HG03060 (cell line): Measurements from ENCODE around the gene MEX3B.

Source experiments
- ATAC-seq: cut with Tn5 transposase; IDR thresholded peaks from one replicate; pipeline ENCODE4 v1.9.1; 2021; ENCODE audit warnings: low read depth, moderate number of reproducible peaks; ENCODE audit not compliant: unreplicated experiment

MEX3B gene

DNA sequence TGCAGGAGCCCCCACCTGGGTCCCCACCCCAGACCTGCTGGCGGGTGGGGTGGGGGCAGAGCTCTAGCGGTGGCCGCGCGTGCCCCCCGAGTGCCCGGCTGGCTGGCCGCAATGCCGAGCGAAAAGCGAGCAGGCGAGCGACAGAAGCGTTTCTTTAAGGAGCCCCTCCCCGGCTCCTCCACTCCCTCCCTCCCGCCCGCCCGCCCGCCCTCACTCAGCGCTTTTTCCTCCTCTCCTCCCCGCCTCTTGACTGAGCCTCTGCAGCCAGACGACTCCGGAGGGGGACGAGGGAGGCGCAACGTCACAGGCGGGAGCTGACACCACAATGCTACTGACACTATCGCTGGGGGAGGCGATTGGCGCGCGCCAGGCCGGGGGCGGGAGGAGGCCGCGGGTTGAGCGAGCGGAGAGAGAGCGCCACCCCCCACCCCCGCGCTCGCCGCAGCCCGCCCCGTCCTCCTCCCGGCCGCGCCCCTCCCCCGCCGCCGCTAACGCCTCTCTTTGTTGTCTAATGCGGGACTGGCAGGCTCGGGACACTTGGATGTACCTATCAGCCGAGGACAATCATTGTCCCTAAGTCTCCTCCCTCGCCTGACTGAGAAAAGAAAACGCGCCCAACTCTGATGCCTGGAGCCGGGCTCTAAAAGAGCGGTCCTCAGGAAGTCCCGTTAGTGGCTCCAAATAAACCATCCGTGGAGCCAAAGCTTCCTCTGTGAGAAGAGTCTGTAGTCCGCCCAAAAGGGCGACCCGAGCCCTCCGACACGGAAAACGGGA is at the start of gene MEX3B:
Gene MEX3B, minus strand, starts transcription at position 127 of the 774 bp plus-strand sequence. CDS start 313 bp downstream, outside the sequence.
- ATAC-seq: peak; percentile 50

DNA sequence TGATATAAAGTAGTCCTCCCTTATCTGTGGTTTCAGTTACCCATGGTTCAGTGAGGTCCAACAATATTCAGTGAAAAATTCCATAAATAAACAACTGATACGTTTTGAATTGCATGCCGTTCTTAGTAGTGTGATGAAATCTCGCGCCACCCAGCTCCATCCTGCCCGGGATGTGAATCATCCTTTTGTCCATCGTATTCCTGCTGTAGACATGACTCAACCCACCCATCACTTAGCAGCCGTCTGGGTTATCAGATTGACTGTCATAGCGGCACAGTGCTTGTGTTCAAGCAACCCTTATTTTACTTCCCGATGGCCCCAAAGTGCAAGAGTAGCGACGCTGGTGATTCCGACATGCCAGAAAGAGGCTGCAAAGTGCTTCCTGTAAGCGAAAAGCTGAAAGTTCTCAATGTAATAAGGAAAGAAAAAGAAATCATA is 48.0 kb upstream of the MEX3B start:
- ATAC-seq: no peak

DNA sequence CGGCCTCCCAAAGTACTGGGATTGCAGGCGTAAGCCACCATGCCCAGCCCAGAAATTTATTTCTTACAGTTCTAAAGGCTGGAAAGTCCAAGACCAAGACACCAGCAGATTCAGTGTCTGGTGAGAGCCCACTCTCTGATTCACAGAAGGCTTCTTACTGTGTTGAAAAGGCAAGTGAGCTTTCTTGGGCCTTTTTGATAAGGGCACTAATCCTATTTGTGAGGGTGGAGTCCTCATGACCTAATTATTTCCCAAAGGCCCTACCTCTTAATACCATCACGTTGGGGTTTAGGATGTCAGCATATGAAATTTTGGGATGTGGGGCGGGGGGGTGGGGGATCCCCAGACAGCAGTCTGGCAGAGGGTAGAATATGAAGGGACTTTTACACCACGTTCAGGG is 47.5 kb upstream of the MEX3B start:
- no peak for ATAC-seq

DNA sequence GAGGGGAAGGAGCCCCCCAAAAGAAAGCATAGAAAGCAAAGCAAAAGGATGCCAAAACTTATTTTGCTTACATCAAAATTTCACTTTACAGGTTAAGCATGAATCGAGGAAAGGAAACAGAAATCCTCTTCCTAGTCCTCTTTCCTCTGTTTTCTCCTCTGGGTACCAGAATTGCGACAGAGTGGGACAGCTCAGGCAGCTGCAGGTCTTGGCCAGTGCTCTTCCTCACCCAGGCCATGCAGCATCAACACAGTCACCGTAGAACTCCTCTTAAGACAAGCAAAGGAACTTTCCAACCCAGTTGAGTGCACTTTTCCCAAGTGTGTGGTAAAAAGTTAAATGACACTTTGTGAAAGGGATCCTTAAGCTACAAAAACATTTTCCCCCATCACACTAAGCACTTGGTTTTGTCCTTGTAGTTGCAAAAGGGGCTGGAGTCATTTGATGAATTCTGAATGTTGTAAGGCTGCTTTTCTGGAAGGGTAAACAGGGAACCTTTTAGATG is 45.9 kb upstream of the MEX3B start:
- ATAC-seq: no peak

DNA sequence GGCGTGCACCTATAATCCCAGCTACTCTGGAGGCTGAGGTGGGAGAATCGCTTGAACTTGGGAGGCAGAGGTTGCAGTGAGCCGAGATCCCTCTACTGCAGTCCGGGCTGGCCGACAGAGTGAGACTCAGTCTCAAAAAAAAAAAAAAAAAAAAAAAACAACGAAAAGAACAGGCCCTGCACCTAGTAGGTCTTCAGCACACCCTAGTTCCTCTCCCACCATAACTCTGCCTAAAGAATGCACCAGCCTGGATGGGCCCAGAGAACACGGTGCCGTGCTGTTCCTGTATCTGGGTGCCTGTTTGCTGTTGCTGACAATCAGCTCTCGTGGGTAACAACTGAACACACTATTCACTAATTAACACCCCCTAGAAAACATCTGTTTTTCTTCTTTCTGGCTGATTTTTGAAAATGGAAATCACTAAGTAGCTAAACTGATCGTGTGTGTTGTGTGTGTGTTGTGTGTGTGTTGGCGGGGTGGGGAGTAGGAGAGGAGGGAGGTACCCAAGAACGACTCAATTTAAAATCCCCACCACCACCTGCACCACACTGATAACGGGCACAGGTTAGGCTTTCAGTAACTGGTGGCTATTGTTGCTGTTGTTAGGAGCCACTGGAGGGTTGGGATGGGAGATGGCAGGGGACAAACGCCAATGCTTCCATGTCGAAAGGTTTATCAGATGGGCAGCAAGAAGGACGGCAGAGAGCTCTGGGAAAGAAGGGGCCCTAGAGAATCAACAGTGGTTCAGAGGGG is 40.6 kb upstream of the MEX3B start:
- ATAC-seq: no peak

DNA sequence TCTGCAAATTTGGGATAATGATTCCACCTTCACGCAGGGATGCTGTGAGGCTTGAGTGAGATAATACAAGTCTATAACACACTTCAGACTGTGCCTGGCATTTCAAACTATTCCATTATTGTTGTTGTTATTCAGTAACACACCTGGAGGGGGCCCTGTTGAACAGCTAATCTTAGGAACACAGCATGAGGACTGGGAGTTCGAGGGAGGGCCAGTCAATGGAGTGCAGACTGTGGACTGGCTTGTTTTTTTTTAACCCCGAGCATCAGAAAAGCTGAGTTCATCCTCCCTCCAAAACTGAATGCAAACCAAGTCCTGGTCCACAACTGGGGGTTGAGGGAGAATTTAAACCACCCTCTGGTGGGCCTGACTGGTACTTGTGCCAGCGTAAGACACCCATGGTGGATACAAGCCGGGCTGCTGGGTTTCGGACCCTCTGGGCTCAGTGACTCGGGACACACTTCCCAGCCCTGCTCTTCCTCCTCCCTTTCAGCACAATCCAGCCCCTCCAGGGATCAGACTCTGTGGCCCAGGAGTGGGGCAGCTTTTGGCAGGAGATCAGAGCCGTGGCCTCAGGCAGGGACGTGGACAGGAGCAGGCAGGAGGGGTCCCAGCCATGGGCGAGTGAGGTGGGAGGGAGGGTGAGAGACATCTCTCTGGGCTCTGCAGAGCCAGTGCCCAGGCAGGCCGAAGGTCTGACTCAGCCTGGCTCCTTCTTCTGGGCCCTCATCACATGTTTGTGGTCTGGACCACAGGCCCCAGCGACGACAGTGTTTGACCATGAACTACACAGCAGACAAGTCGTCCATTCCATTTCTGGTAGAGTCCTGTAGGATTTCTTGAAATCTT is 36.3 kb upstream of the MEX3B start:
- no peak for ATAC-seq

DNA sequence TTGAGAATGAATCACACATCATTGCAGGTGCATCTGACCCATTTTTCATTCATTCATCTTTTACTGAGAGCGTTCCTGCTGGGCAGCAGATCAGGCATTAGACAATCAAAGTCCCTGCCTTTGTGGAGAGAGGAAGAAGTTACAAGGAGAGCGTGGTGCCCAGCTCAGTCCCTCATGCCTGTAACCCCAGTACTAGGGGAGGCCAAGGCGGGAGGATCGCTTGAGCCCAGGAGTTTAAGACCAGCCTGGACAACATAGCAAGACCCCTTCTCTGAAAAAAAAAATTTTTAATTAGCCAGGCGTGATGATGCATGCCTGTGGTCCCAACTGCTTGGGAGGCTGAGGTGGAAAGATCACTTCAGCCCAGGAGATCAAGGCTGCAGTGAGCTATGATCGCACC is 35.0 kb upstream of the MEX3B start:
- ATAC-seq: no peak

DNA sequence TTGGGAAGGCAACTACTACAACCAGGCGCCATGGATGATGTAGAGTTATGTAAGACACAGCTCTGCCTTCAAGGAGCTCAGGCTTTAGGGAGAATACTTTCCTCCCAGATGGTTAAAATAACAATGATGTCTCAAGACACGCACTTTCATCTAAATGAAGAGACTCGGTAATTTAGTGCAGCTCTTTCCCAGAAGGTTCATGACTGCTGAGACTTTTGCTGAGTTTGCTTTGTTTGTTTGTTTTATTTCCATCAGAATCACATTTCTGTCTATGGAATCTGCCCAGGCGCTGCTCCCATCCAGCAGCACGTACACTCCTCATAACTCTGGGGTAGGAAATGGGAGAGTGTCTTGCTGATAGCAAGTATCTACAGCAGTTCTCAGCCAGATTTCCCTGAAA is 33.9 kb upstream of the MEX3B start:
- no peak for ATAC-seq

DNA sequence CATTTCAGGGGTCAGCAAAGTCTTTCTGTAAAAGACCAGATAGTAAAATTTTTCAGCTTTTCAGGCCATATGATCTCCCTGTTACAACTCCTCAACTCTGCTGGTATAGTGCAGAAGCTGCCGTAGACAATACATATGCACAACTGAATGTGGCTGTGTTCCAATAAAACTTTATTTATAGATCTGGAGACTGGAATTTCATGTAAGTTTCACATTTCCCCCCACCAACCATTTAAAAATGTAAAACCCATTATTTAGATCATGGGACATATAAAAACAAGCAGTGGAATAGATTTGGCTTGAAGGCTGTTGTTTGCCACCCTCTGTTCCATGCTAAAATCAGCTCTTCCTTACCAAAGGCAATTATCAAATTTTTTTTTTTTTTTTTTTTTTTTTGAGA is 28.8 kb upstream of the MEX3B start:
- ATAC-seq: no peak

DNA sequence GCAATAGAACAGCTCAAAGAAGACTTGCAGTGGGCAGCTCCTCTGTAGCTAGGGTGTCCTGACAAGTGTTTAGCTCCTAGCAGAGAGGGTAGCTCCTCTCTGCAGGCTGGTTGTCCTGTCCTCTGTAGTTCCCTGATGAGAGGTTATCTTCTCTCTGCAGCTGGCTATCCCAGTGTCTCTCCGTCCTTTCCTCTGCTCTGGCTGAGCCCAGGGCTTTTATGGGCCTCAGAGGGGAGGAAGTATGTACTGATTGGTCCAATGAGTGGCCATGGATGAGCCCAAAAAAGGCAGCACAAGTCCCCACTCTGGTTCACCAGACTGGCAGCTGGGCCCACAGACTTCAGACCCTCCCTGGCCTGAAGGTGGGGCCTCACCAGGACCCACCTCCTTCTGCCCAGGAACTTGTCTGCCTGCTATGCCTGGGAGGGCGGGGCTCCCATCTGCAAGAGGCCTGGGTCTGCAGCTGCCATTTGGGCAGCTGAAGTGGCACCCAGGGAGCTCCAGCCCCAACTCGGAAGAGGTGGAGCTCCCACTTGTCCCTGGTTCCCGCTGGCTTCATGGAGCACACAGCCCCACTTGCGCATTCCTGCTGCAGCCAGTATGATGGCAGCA is 27.2 kb upstream of the MEX3B start:
- ATAC-seq: no peak

DNA sequence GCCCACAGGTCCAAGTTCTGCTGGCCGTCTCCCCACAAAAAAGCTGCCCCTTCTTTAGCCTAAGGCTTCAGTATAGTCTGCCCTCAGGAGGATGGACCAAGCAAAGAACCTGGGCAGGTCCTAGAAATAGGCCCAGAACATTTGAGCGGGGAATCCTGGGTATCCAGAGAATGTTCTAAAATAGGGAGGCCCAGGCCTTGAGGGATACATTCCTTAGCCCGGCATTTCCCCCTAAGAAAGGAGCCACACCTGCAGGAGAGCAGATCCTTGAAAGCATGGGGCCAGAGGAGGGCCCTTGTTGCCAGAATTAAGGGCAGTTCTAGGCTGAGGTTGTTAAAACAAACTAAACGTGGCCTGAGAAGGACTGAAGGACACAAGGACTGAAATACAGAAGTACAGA is 20.6 kb upstream of the MEX3B start:
- no peak for ATAC-seq

DNA sequence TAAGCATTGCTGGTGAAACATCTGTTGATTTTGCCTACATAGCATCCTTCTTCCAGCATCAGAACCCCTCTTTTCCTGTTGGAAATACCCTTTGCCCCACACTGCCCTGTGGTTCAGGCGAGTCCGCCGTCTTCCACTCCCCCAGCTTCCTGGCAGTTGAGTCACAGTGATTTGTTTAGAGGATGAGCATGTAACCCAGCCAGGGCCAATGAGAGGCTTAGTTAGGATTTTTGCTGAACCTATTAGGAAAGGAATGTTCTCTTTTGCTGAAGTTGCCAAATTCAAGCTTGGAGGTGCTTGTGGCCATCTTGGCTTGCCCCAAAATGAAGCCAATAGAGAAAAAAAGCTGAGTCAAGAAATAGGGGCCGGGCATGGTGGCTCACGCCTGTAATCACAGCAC is 19.0 kb upstream of the MEX3B start:
- ATAC-seq: no peak

DNA sequence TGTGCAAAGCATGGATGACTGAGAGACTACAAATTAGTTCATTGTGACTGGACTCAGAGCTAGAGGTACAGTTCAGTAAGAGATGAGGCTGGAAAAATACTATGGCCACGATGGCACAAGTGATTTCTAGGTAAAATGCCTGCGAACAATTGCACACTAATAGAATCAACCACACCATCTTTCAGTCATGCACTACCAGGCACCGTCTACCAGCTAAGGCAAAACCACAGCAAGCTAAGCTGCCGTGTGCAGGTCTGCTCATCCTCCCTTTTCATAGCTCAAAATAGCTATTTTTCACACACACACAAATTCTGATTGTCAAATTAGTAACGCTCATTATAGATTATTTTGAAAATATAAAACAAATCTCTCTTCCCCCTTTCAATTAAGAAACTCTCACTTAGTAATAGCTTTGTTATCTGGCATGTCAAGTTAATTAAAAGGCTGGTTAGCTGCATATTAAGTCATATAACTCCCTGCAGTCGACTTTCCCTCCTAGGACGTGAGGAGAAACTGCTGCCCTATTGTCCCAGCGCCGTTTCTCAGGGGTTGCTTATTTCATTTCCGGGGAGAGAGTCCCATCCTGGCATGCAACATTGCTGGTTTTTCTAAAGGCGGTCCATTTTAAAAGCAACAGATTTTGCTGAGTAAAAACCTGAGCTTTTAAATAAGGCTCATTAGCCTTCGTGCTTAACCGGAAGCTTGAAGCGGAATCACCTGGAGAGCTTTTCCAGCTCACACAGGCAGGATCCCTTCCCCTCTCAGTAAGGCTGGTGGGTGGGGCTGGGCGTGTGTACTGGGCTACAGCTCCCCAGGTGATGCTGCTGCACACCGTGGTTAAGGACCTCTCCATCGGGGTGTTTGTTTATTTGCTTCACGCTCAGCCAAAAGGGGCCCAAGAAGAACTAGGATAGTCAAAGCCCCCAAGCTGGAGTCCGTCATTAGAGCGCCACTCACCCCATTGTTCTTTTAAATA is 16.9 kb upstream of the MEX3B start:
- no peak for ATAC-seq

DNA sequence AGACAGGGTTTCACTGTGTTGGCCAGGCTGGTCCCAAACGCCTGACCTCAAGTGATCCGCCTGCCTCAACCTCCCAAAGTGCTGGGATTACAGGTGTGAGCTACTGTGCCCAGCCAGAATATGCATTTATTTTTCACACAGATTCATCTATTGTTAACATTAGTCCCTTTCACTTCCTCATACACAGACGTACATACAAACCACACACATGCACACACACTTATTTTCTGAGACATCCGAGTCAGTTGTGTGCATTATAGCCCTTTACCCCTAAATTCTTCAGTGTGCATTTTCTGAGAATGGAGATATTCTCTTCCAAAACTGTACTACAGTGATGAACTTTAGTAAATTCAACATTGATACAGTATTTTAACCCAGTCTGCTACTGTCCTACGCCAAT is 15.0 kb upstream of the MEX3B start:
- no peak for ATAC-seq

DNA sequence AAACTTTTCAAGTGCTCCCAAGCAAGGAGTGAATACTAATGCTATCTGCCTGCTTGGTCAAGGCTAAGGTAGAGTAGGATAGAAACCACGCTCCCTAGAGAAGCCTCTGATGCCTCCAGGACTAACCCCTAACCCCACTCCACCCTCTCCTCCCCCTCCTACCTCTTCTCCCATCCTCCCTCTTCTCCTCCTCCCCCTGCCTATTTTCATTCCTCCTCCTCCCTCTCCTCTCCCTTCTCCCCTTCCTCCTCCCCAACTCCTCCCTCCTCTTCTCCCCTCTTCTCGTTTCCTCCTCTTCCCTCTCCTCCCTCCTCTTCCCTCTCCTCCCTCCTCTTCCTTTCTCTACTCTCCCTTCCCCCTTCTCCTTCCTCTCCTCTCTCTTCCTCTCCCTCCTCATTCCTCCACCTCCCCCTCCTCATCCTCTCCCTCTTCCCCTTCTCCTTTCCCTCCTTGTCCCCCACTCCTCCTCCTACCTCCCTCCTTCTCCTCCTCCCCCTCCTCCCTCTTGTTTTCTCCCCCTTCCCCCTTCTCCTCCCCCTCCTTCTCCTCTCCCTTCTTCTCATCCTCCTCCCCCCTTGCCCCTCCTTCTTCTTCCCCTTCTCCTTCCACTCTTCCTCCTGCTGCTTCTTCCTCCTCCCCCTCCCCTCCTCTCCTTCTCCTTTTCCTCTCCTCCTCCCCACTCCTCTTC is 12.8 kb upstream of the MEX3B start:
- no peak for ATAC-seq

DNA sequence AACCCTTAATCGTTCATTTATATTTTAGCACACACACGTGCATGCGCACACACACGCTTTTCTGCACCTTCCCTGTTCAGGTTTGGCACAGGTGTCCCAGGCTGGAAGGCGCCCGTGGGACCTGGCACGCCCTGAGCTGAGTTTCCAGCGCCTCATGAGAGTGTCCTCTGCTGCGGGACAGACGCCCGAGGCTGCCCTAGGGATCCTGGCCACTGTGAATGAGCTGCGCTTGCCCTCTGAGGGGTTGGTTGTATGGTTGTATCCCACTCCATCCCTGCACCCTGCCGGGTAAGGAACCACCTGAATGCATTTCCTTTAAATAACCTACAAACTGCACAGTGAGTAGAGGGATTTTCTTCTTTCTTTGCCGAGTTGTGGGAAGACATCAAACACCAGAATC is 12.2 kb upstream of the MEX3B start:
- no peak for ATAC-seq

DNA sequence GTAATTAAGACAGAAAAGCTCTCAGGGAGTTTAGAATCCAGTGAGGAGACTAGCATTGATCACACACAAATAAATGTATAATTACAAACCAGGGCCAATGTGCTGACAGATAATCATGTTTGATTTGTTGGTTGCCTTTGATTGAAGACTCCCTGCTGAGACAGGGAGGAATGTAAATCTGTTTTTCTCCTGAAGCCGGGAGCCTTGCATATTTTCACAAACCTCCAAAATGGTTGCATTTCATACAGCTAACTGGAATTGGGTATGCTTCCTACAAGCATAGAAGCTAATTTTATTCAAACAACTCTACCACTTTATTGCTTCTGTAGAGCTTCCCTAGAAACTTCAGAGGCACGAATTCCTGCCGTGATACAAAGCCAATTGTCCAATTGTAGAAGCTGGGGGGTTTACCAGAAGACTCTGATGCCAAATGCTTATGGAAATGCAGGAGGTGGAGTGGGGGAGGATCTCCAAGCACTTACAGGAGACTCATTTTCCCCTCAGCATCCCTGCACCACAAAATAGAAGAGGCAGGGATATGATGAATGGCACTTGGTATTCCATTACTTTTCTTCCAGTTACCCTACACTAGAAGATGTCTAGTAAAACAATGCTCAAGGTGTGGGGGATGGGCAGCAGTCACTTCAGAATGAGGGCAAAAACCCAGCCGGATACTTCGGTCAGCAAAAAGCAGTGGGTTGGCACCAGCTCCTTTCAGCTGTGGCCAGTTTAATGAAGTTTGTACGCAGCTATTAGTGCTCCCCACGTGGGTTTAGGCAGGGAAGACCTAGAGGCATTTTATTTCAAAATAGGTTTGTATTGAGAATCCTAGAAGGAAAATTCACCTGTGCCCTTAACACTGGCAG is 11.4 kb upstream of the MEX3B start:
- ATAC-seq: no peak

DNA sequence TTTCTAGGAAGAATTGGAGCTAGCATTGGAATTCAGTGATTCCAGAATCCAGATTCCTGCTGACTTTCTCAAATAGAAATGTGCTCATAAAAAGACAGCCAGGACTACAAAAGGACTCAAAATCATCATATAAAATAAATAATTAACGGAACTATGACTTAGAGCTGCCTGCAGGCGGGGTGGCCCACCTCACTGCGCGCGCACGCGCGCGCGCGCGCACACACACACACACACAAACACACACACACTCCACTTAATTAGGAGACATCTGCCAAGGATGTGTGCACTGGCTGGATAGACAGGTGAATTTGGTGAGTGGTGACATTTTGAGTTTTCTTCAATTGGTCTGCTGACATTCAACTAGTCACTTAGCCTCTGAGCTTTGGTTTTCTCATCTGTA is 6.9 kb upstream of the MEX3B start:
- no peak for ATAC-seq
